AML-193 (cell line): ENCODE data around the gene PPM1H.
A peak's percentile ranks its signal among the peaks of the same experiment; 100 is the strongest.
"Not testable (repeated sequence)": the region's sequence is repeated elsewhere in the genome, so short reads cannot be mapped to it uniquely, and the experiment has no call there.

Experiments used
- DNase-seq, 2 experiments: peaks; one replicate each; lab custom pipeline; 2025; lab: John Stamatoyannopoulos, UW

Gene PPM1H

DNA sequence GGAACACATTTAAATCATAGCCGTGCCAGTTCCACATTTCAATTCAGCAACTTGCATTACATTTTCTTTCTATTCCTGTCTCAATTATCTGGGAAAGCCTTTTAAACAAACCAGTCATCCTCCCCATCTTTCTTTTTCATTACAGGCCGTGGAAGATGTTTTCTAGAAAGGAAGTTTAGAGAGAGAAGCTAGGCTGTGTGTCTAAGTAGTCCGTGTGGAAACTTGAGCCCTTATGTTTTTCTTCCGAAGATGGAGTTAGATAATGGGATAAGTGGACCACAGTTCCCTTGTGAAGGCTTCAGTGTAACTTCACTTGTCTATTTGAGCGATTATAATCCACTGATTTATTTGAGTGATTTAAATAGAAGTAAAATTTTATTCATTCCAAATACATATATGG lies 12.4 kb upstream of the PPM1H start:
- DNase-seq, result no peak

DNA sequence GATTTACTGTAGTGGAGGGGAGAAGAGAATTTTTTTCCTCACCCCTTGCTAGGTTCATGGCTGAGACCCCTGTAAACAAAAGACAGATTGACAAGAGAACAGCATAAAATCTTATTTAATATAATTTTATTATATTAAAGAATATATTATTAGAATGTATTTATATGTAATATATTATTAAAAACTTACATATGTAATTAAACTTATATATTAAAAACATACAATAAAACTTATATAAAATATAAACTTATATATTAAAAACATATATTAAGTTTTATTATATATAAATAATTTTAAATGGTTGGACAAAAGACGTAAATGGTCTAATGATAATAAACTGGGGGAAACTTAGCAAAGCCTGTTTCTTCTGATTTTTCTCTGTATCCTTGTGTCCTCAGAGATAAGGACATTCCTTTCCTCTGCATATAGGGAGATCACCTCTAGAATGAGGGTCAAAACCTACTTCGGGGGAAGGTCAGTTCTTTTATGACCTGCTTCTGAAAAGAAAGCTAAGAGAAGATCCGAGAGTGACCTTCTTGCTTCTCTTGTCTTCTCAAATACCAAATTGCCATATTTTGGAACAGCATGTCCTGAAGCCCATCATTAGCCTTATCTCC lies 8.9 kb upstream of the PPM1H start:
- DNase-seq, result no peak

DNA sequence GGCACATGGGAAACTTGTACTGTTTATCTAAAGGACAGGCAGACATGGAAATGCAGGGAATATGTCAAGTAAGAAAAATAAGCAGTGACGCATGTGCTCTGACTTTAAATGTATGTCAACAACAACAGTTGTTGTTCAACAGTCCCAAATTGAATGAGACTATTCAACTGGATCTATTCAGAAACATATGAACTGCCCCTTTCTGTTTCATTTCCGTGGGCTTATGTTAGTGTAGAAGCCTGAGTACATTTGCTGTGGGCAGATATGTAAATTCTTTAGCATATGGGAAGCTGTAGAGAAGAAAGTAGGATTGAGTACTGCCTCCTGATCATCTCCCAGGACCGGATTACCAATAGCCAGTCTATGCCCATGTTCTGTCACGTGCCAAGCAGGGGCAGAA lies 7.4 kb upstream of the PPM1H start:
- not testable (repeated sequence) for DNase-seq

DNA sequence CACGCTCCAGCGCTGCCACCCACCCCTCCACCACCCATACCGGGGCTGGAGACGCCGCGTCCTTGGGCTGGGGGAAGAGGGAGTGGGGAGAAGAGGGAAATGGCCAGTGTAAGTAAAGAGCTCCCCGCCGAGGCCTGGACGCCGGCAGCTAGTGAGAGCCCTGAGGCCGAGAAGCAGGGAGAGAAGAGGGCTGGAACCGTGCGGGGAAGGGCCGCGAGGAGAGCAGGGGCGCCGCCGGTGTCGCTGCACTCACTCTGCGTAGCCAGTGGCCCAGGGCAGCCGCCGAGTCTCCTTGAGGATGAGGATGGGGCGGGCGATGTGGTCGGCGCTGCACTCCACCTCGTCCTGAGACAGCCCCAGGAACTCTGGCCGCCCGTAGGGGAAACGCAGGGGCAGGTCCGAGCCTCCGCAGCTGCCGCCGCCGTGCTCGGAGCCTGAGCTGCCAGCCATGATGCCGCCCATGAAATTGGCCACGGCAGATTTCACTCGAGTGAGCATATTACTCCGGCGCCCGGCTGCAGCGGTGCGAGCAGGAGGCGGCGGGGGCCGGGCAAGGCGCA lies 631 bp downstream of the PPM1H start:
- peak; percentile 34 to 48 for DNase-seq

DNA sequence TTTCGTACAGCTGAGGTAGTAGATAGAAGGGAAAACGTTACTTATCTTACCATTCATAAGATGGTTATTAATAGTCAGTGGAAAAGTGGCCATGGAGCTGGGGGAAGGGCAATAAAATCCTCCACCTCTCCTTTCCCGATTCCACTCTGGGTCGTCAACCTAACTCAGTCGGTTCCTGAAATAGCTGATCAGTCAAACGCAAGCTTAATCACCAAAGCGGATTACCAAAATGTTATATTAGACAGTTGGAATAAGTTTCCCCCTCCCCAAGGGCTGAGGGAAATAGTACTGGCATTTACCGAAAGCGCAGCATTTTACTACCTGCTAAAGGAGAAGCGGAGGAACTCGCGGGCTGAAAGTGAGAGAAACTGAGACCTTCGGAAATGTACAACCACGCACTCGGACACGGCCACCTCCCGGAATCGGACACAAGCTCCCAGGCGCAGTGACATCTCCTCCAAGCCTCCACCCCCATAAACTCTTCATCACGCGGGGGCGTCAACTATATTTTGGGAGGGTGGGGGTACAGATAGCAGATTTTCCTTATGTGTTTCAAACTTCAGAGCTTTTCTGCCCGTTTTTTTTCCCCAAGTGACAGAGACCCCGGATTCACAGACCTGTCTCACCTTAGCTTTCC lies 1.2 kb downstream of the PPM1H start:
- DNase-seq, result peak in 1 of 2 experiments; percentile 14

DNA sequence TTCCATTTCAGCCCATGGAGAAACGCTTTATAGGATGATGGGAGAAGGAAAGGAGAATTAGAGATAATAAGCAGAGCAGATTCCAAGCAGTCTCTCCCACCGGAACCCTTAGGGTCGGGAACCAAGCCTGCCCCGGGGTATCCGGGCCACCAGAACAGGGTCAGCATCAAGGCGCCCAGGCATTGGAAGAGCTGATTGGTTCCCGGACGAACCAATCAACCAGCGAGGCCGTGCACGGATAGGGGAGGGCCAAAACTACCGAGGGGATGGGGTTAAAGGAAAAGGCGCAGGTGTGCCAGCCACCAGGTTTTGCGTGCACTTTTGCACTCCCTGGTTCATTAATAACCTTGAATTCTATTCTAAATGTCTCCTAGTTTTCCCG lies 1.7 kb downstream of the PPM1H start:
- no peak for DNase-seq

DNA sequence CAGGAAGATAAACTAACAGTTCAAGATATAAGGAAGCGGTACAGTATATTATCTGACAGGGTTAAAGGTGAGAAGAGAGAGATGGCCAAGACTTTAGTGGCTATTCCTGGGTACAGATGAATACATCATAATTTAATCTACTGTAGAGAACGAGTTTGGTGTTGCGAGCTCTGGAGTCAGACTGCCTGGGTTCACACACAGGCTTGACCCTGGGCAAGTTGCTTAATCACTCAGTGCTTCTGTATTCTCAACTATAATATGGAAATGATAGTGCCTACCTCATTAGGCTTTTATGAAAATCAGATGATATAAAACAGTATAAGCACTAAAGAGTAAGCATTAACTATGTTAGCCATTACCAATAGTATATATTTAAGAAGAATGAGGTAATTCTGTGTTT lies 3.5 kb downstream of the PPM1H start:
- DNase-seq, result peak; percentile 66 to 71

DNA sequence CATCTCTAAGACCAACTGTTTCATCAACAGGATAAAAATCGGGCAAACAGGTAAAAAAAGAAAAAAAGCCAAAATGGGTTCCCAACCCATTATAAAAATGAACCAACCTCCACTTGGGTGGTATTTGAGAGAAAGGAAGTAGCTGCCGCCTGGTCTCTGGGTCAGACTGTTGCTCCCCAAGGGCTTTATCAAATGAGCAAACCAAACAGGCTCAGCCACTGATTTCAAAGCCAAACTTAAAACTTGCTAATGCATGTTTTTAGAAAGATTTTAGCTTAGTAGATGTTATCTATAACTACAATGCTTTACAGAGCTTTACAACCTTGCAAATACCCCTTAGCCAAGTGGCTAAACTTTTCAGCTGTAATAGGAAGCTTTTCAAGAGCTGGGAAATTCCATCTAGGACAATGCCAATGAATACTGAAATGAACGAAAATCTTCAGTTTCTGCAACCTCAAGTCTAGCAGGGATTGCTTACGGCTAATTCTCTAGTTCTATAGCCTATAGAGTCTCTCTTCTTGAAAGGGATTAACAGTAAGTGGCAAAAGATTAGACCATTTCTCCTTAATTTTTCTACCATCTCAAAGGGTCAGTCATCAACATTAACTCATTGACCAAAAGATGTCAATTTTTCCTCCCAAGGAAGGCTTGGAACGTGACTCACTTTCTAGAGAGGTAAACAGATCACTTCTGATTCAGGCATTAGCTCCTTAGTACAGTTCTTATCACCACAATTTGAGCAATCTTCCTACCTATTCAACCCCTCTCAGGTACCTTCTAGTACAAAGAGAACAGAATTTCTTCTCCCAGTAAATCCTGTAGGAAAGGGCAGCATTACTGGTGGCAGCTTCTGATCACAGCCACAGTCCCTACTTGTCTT lies 4.2 kb downstream of the PPM1H start:
- no peak for DNase-seq

DNA sequence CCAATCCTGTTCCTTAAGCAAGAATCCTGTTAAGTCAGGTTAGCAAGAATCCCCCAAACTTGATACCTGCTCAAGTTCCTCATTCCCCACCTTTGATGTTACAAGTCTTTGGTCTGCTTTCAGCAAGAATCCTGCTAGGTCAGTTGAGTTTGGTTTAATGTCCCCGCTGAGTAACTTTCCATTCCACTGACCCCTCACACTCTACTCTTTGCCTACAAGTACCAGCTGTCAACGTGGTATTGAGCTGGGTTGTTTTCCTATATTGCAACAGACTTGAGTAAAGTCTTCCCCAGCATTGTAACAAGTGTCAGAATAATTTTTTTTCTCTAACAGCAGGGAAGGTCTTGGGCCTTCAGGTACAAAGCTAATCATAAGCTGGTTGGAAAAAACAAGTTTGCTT lies 6.3 kb downstream of the PPM1H start:
- DNase-seq, result no peak

DNA sequence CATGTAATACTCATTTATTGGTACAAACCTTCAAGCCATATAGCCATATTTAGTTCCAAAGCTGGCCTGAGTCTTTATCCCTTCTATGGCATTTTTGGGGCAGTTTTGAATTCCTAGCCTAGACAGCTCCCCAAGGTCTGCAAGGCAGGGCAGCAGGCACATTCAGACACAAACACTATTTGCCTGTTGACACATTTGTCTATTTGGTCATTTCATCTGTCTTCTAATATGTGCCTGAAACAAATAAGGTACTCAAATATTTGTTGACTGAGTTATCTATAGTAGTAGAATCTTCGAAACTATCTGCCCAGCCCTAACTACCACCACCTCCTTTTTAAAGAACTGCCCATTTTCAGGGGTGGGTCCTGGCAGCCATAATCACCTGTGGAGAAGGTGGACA lies 9.3 kb downstream of the PPM1H start:
- no peak for DNase-seq

DNA sequence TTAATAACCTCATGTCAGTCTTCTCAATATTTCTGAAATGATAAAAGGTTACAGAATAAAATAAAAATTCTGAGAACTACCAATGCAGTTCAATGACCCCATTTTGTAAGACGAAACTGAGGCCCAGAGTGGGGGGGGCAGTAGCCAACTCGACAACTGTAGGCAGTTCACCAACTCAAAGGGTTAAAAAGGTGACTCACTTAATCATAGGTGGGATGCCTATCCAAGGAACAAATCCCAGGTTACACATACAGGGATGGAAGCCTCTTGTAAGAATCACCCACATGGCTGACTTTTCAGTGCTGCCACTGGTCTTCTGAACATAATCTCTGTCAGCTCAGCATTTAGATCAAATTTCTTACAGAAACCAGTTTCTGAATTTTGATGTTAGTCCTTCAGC lies 10.9 kb downstream of the PPM1H start:
- no peak for DNase-seq

DNA sequence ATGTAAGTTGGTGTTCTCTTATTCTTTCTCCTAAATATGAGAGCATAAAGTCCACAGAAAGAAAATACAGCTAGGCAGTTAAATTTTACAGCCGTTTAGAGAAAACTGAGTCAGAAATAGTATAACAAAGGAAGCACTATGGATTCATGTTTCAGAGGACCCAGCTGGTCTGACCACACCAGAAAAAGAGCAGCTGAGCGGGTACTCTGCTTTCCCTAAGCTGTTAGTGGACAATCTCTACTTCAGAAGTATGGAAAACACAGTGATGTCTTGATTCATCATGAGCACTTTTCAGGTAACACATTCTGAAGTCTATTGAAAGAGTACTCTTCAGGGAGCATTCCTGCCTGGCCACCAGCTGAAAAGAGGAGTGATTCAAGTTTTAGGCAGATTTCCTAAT lies 12.4 kb downstream of the PPM1H start:
- DNase-seq, result no peak

DNA sequence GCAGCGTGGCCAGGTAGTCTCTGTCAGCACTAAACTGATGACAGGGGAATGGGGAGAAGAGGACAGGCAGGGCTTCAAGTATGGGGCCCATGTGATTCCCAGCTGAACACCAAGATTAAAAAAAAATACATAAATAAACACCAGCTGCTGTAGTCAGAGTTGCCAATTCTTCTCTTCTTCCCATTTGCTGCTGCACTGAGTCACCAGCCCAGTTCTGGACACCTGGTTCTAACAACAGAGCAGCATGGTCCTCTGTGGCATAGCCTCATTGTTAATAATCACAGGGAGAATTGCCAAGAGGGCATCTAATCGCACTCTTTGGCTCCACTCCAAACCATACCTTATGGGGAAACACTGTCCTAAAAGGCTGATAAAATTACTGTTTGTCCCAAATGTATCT lies 15.1 kb downstream of the PPM1H start:
- DNase-seq, result no peak

DNA sequence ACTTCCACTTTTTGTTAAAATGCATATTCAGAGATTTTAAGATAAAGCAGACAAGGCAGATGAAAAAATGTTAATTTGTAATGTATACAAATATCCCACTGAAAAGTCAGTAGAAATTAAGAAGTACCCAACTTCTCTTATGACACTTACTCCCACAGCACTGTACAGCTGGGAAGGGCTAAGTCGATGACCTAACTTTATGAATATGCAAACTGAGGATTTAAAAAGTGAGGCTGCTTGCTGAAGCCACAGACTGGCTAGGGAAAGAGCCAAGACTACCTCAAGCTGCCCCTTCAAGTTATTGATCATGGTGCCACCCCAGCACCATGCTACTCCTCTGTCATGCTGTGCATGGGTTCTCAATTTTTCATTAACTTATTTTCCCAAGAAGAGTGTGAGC lies 17.0 kb downstream of the PPM1H start:
- no peak for DNase-seq

DNA sequence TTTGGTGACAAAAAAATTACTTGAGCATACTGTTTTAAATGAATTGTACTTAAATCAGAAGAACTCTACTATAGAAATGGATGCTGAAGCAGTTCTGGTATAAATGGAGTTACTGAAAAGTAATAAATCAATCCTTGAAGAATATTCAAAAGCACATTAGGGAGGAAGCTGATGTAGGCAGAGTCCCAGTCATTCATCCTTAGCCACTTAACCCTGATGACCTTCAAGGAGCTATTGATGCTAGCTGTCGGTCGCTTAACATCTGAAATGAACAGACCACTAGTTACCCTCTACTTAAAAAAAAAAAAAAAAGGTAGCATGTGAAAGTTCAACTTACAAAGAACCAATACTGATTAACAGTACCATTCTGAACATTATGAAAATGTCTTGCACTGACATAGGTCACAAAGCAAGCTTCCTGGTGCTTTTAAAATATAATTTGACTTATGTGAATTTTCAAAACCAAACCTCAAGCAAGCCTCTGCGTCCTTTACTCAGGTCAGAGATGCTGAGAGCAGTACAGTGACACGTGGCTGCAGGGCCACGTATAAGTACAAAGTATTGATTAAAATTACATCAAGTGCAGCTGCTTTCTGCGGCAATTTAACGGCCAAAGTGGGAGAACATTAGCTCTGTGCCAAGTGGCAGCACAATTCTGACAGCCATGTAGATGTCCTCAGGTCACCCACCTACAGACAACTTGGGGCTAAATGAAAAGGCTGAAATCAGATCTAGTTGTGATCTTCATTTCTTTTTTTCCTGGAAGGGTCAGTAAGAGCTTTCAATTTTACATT lies 18.1 kb downstream of the PPM1H start:
- no peak for DNase-seq

DNA sequence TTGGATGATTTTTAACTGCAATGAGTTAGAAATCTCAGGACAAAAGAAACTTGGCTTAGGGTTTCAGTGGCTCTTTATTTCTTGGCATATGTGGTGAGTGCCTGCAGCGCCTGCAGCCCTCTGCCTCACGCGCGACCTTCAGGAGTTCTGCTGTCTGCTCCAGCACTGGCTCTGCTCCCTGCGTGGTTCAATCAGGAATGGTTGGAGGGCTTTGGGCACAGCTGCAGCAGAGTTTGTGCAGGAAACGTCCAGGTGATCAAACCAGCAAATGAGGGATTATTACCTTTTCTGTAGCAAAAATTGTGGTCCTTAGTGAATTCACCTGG lies 19.8 kb downstream of the PPM1H start:
- no peak for DNase-seq

DNA sequence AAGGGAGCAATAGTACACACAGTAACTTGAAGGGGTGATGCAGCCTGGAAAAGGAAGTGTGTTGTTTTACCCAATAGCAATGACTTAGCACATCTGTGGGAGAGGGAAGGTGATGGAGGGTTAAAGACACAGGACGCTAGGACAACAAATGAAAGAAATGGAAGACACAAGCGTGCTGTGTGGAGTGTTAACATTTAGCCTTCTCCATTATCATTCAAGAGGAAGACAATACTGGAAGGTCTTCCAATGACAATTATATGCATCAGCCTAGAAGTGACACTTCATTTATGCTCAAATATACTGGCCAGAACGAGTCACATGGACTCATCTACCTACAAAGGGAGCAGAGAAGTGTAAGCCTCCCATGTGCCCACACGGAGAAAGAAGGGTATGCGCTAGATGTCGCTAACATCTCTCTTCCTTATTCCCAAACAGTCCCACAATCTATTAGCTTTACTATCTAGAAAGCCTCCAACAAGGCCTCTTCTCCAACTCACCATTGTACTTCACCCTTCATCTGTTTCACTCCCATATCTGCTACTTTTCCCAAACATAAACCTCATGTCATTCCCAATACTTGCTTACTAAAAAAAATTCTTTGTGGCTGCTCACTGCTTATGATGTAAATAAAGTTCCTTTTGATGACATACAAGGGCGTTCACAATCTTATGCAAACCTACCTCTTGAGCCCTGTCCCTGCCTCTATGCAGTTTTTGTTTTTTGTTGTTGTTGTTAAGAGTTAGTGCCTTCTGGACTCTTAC lies 20.3 kb downstream of the PPM1H start:
- DNase-seq, result peak; percentile 40 to 61

DNA sequence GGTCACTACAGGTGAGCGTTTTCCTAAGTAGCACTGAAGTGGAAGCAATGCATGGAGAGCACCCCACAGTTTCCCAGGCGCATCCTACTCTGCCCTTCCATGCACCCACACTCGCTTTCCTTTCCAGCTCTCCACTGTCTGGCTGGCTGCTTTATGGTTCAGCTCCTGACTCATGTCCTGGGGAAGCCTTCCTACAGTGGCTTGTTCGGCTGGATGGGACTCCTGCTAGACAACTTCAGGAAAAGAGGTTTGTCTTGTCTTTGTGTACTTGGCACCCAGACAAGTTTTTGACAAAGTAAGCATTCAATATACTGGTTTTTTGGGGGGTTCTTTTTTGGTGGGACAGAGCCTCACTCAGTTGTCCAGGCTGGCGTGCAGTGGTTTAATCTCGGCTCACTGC lies 21.6 kb downstream of the PPM1H start:
- DNase-seq, result no peak

DNA sequence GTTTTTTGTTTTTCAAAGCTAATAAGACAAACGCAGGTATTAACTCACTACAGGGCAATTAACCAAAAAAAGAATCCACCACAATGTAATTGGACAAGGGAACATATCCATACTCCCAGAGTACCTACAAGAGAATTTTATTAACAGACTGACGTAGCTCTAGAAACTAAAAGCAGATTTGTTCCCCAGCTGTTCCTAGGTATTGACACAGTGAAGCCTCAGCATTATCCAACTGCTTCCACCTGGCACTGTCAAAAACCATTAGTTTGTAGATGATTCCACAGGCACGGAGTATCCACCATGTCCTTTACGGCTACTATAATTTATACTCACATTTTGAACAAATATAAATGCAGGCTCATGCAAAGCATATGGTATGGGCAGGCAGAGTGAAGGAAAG lies 22.3 kb downstream of the PPM1H start:
- no peak for DNase-seq

DNA sequence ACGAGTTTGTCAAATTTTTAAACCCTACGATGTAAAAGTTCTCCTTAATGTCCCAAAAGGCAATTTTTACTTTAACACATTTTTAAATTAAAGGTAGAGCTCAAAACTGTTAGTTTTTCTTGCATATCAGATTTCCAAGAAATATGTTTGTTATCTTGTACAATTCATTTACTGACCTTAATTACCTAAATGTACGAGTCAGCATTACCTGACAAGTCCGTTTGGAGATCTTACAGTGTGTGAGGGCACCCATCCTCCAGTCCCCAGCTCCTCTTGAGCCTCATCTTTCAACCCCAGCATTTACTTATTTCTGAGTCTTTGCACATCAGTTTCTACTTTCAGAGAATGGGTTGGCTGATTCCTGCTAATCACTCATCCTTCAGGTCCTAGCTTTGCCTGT lies 23.7 kb downstream of the PPM1H start:
- no peak for DNase-seq

DNA sequence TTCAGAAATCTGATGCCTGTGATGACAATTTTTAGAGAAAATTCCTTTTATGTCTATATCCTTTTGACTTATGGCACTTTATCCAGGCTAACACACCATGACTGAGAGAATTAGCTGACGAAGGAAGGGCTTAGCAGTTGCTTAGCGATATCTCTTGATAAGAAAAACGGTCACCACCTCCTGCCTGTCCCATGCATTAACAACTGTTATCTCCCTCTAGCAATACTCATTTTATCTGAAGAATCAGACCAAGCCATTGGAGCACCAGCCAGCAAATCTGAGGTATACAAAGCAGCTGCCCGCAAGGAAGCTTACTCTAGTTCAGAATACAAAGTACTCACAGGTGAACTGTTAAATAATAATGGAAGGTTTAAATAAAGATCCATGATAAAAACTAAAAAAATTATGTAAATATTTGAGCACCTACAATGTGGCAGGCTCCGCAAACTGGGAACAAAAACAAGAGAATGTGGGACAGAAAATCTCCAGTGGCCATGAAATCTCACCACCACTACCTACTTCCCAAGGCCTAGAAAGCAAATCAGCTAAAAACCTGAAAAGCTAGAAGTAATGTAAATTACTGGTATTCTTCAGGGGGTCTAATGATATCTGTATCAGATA lies 24.3 kb downstream of the PPM1H start:
- no peak for DNase-seq
